A549 (cell line): Measurements from ENCODE around the gene UACA. TPM values are rescaled to one million over a fixed set of nuclear protein-coding genes. Genes with fewer than 3 reads are reported as not detected.

Experiments
- ATAC-seq, 2 experiments: fragments of 200-7000 bp in 1 of 2; fragments of >200 bp in 1 of 2; cut with Nextera tagmentation in 1 of 2; cut with Tn5 transposase in 1 of 2; 3 replicates each; pipeline versions ENCODE4 v1.8.0 to v1.9.1; 2018 to 2020; ENCODE audit warnings: mild to moderate bottlenecking in 1 of 2, moderate library complexity in 1 of 2
- CTCF ChIA-PET: fragments of 300-600 bp; sonication (Branson Sonifier 250); formaldehyde crosslinking; extraction: SDS; loops from one replicate; lab custom pipeline; 2021; ENCODE audit warnings: antibody characterized with exemption, inconsistent platforms; lab: Yijun Ruan, JAX
- POLR2A ChIA-PET: fragments of 350-600 bp; formaldehyde crosslinking; extraction: SDS; loops from one replicate; lab custom pipeline; 2021; ENCODE audit warnings: antibody characterized with exemption, inconsistent platforms; lab: Yijun Ruan, JAX
- DNase-seq, 2 experiments: peaks; one replicate each; pipeline versions ENCODE4 v3.0.0 to v3.0.0-alpha.2; 2011 to 2016; ENCODE audit warnings: low read depth in 1 of 2, low spot score in 1 of 2
- FAIRE-seq: peaks from 2 replicates; lab custom pipeline; 2011; peaks lifted over from hg19 to GRCh38; lab: Jason Lieb, UNC
- H3K27ac ChIP-seq, 2 experiments: fragments of >200 bp; sonication (Bioruptor Twin); formaldehyde crosslinking; 3 replicates each; pipeline ENCODE4 v1.5.1; 2016 to 2017
- H3K4me1 ChIP-seq: fragments of >200 bp; sonication (Bioruptor Twin); formaldehyde crosslinking; 3 replicates; pipeline ENCODE4 v1.6.1; 2016
- H3K4me2 ChIP-seq: fragments of >200 bp; sonication (Bioruptor Twin); formaldehyde crosslinking; 3 replicates; pipeline ENCODE4 v1.6.1; 2016
- H3K4me3 ChIP-seq: fragments of >200 bp; sonication (Bioruptor Twin); formaldehyde crosslinking; 3 replicates; pipeline ENCODE4 v1.5.1; 2016
- H3K9me3 ChIP-seq: fragments of >200 bp; sonication (Bioruptor Twin); formaldehyde crosslinking; 3 replicates; pipeline ENCODE4 v1.6.1; 2016
- CBX2 ChIP-seq: fragments of 200-600 bp; sonication (generic); IDR thresholded peaks from 2 replicates; pipeline ENCODE4 v1.6.1; 2016; ENCODE audit warnings: low read depth, mild to moderate bottlenecking, borderline replicate concordance
- CEBPB ChIP-seq, 2 experiments: fragments of >200 bp in 1 of 2; sonication (Bioruptor Twin) in 1 of 2; formaldehyde crosslinking in 1 of 2; IDR thresholded peaks; 2 replicates each; pipeline ENCODE4 v1.6.1; 2012 to 2016
- CHD2 ChIP-seq: fragments of 150-350 bp; IDR thresholded peaks from 2 replicates; pipeline ENCODE4 v1.6.1; 2014; ENCODE audit warnings: low read length; ENCODE audit not compliant: partially characterized antibody
- EHF ChIP-seq: fragments of 250-450 bp; sonication (Bioruptor Pico); IDR thresholded peaks from 2 replicates; pipeline ENCODE4 v1.5.0; 2020; ENCODE audit warnings: mild to moderate bottlenecking
- EHMT2 ChIP-seq: fragments of 200-600 bp; sonication (generic); IDR thresholded peaks from 2 replicates; pipeline ENCODE4 v1.6.1; 2016; ENCODE audit warnings: antibody characterized with exemption, low read depth, mild to moderate bottlenecking, moderate library complexity
- FOSL2 ChIP-seq, 2 experiments: fragments of 450-650 bp in 1 of 2; fragments of >200 bp in 1 of 2; sonication (Bioruptor Twin) in 1 of 2; formaldehyde crosslinking; IDR thresholded peaks; 2 replicates each; pipeline versions ENCODE4 v1.5.0 to v1.6.1; 2016 to 2020; ENCODE audit warnings: mild to moderate bottlenecking in 1 of 2, moderate library complexity in 1 of 2
- HOXA7 ChIP-seq: fragments of 250-450 bp; sonication (Bioruptor Pico); IDR thresholded peaks from 2 replicates; pipeline ENCODE4 v1.5.0; 2020; ENCODE audit warnings: mild to moderate bottlenecking, moderate library complexity
- JUNB ChIP-seq: fragments of >200 bp; sonication (Bioruptor Twin); formaldehyde crosslinking; IDR thresholded peaks from 2 replicates; pipeline ENCODE4 v1.6.1; 2016
- MAFK ChIP-seq: fragments of 450-650 bp; IDR thresholded peaks from 2 replicates; pipeline ENCODE4 v1.6.1; 2014; ENCODE audit not compliant: partially characterized antibody
- NR3C1 ChIP-seq: fragments of >200 bp; sonication (Bioruptor Twin); formaldehyde crosslinking; IDR thresholded peaks from 3 replicates; pipeline ENCODE4 v1.6.1; 2017
- RAD21 ChIP-seq, 2 experiments: fragments of >200 bp in 1 of 2; sonication (Bioruptor Twin) in 1 of 2; formaldehyde crosslinking in 1 of 2; IDR thresholded peaks in 1 of 2; conservative IDR thresholded peaks in 1 of 2; 2 replicates in 1 of 2; 3 replicates in 1 of 2; pipeline ENCODE4 v1.6.1; 2012 to 2018; ENCODE audit warnings: inconsistent platforms in 1 of 2
- RCOR1 ChIP-seq: fragments of 150-350 bp; IDR thresholded peaks from 2 replicates; pipeline ENCODE4 v1.6.1; 2014; ENCODE audit warnings: antibody characterized with exemption, low read length, low read depth
- SMC3 ChIP-seq: fragments of >200 bp; sonication (Bioruptor Twin); formaldehyde crosslinking; IDR thresholded peaks from 3 replicates; pipeline ENCODE4 v1.6.1; 2018; ENCODE audit warnings: inconsistent platforms
- TFCP2L1 ChIP-seq: fragments of 250-450 bp; sonication (Bioruptor Pico); IDR thresholded peaks from 2 replicates; pipeline ENCODE4 v1.5.0; 2021; ENCODE audit warnings: mild to moderate bottlenecking
- whole genome bisulfite sequencing: methylation state at CpG from one replicate; pipeline ENCODE4 v1.1.6; 2017; ENCODE audit errors: missing lambda C conversion rate; 5-methylcytosine and 5-hydroxymethylcytosine counted together
- polyA plus RNA-seq, 4 experiments: library from polyadenylated mRNA; depleted of rRNA in 3 of 4; stranded (reverse); fragments of >200 nt; fragmentation: RNase III in 1 of 4; extraction: RNeasy Plus Mini Kit Qiagen cat#74134 plus additional on column Dnase treatment in 1 of 4; gene quantifications; 2 replicates in 3 of 4; 3 replicates in 1 of 4; pipeline ENCODE4 v1.2.3, GENCODE V29; 2011 to 2017
- TF ChIP-seq, protein P1 (sequence below): fragments of 200-600 bp; sonication (generic); IDR thresholded peaks from 2 replicates; pipeline ENCODE4 v1.6.1; 2016; ENCODE audit warnings: antibody characterized with exemption, mild to moderate bottlenecking, moderate library complexity
- TF ChIP-seq, protein P2 (sequence below): fragments of >200 bp; sonication (Bioruptor Twin); formaldehyde crosslinking; IDR thresholded peaks from 3 replicates; pipeline ENCODE4 v1.5.1; 2016

UACA gene
- polyA plus RNA-seq, 2 of the 4 experiments (the other 2 are of a cell fraction), result 31.9 to 80.4 TPM

DNA sequence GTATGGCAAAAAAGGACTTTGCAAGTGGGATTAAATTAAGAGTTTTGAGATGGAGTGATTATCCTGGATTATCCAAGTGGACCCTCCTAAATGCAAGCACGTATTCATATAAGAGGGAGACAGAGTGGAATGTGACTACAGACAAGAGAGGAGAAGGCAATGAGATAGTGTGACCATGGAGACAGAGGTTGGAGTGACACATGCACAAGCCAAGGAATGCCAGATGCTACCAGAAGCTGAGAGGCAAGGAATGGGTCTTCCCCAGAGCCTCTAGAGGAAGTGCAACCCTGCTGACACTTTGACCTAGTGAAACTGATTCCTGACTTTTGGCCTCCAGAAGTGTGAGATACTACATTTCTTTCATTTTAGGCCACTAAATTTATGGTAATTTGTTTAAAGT, 117.2 kb downstream of the UACA start:
- CTCF ChIA-PET, result no interaction called here
- H3K27ac ChIP-seq, result no peak overlapping the region
- no peaks in the 10 kb centered on the region for H3K9me3 ChIP-seq
- H3K4me2 ChIP-seq, result no peak overlapping the region
- no peak for TF ChIP-seq CBX2
- TF ChIP-seq, protein P1, sequence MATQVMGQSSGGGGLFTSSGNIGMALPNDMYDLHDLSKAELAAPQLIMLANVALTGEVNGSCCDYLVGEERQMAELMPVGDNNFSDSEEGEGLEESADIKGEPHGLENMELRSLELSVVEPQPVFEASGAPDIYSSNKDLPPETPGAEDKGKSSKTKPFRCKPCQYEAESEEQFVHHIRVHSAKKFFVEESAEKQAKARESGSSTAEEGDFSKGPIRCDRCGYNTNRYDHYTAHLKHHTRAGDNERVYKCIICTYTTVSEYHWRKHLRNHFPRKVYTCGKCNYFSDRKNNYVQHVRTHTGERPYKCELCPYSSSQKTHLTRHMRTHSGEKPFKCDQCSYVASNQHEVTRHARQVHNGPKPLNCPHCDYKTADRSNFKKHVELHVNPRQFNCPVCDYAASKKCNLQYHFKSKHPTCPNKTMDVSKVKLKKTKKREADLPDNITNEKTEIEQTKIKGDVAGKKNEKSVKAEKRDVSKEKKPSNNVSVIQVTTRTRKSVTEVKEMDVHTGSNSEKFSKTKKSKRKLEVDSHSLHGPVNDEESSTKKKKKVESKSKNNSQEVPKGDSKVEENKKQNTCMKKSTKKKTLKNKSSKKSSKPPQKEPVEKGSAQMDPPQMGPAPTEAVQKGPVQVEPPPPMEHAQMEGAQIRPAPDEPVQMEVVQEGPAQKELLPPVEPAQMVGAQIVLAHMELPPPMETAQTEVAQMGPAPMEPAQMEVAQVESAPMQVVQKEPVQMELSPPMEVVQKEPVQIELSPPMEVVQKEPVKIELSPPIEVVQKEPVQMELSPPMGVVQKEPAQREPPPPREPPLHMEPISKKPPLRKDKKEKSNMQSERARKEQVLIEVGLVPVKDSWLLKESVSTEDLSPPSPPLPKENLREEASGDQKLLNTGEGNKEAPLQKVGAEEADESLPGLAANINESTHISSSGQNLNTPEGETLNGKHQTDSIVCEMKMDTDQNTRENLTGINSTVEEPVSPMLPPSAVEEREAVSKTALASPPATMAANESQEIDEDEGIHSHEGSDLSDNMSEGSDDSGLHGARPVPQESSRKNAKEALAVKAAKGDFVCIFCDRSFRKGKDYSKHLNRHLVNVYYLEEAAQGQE, result no peak
- TF ChIP-seq HOXA7 (CRISPR knock-in tag), result no peak
- TF ChIP-seq JUNB, result no peak
- no peak for TF ChIP-seq MAFK
- TF ChIP-seq RCOR1, result no peak
- TF ChIP-seq EHF (CRISPR knock-in tag), result no peak
- TF ChIP-seq EHMT2, result no peak
- TF ChIP-seq, all 56 proteins: peak for 0
- WGBS, result 88% methylated on average over 1 of the region's 1 CpG
- FAIRE-seq (no peak), DNase-seq (no peak), ATAC-seq (no peak)
- H3K4me3 ChIP-seq, result no peak overlapping the region
- H3K4me1 ChIP-seq, result peaks cover 13% of the 10 kb centered on the region
- POLR2A ChIA-PET, result no interaction called here

DNA sequence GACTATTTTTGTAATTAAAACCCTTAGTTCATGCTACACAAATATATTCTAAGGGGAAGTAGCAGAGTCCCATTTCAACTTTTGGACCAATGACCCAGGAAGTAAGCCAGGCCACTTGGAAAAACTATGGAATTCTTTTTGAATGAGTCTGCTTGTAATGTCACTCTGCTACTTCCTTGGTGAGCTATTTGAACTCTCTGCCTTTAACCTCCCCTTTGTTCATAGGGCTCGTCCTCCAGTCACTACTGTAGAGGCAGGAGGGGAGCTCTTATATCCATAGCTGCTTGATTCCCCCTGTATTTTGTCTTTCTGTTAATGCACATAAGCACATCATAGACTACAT, 119.6 kb downstream of the UACA start:
- FAIRE-seq, result peak; percentile 84
- TF ChIP-seq FOSL2 (IDR thresholded peaks at IDR 0.05), result no peak
- peak; percentile 37; the same call in 1 of the 2 replicates for TF ChIP-seq FOSL2 (CRISPR knock-in tag; IDR thresholded peaks at IDR 0.05)
- TF ChIP-seq TFCP2L1 (CRISPR knock-in tag), result no peak
- no peaks in the 10 kb centered on the region for H3K9me3 ChIP-seq
- H3K4me2 ChIP-seq, result peak overlapping the region; percentile 52
- peak overlapping the region in 1 of 2 experiments; percentile 65; a peak in 3 of 6 replicates for H3K27ac ChIP-seq
- 7% methylated on average over 1 of the region's 1 CpG for WGBS
- ChIA-PET CTCF (interaction anchor here (1.0 to 2.0 kb wide), 4 partner anchors 10 to 79 kb away, joined by 3 to 9 read pairs (median 6); no protein-coding TSS in a partner anchor), POLR2A (interaction anchor here (1.4 kb wide), 1 partner anchor 74 kb away, joined by 4 read pairs; no protein-coding TSS in a partner anchor)
- peak; percentile 42 to 59 for DNase-seq
- H3K4me3 ChIP-seq, result no peak overlapping the region
- H3K4me1 ChIP-seq, result peaks cover 13% of the 10 kb centered on the region
- peak; percentile 35 to 79; a peak in 4 of 6 replicates for ATAC-seq

DNA sequence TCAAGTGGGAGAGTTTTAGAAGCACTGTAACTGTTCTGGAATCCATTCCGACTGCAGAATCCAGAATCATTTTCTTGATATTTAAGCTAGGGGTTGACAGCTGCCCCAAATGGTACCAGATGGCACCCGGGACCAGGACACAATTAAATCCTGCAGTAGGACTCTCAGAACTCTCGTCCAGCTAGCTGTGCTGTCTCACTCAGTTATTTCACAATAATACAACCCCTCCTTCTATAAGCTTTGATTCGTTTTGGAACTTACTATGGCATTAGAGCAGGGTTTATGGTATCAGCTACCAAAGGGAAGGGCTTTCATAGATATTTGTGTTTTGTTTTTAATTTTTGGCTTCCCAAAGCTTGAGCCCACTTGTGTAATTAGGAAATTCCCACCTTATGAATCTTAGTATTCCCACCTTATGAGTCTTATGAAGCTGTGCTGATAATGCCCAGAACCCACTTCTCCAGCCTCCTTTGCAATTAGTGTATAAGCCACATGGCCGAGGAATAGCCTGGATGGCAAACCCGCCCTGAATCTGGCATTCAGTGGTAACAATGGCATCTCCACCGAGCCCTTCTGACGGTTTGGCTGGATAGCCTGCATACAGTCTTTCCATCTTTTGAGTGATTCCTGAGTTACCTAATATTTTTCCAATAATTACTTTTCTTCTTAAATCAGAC, 120.1 kb downstream of the UACA start:
- H3K27ac ChIP-seq, result peak overlapping the region in 1 of 2 experiments; percentile 65; a peak in 3 of 6 replicates
- H3K4me1 ChIP-seq, result peaks cover 13% of the 10 kb centered on the region
- WGBS, result 77% methylated on average over 8 of the region's 8 CpGs
- no peak for DNase-seq
- FAIRE-seq, result no peak
- POLR2A ChIA-PET, result interaction anchor here (1.4 kb wide), 1 partner anchor 74 kb away, joined by 4 read pairs; no protein-coding TSS in a partner anchor
- H3K4me2 ChIP-seq, result peak overlapping the region; percentile 52
- TF ChIP-seq NR3C1 (no peak), CEBPB (IDR thresholded peaks at IDR 0.05) (0 out of 4 replicates have a peak, but pooled peaks of 1 of the 2 experiments have one; percentile 4)
- H3K9me3 ChIP-seq, result no peaks in the 10 kb centered on the region
- CTCF ChIA-PET, result interaction anchor here (1.4 to 2.0 kb wide), 4 partner anchors 12 to 1166 kb away, joined by 3 to 6 read pairs (median 4); no protein-coding TSS in a partner anchor
- ATAC-seq, result peak; percentile 17 to 60; a peak in 3 of 6 replicates
- no peak overlapping the region for H3K4me3 ChIP-seq

DNA sequence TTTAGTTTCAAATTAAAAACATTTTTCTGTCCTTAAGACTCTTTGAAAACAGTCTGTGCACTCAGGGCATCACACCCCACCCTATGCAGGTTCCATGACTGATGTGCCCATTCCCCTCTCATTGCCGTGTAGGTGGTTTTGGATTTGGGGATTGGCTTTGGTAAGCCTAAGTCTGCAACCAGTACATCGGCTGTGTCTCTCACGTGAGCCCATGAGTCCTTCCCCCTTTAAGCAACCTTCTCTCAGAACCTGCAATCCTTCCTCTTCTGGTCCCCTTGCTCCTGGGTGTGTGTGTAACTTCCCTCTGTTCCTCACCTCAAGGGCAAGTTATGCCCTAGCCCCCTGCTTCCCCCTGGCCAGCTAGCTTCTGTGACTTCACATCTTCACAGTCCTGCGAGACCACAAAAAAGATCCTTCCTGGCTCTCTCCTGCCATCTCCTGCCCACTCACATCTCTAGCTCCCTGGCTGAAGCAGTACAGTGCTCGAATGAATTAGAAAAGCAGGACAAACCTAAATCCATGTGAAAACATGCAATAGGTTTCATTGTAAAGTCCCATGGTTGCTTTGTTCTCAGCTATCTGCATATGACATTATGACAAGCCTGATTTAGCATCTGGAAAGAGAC, 126.7 kb downstream of the UACA start:
- Histone ChIP-seq H3K4me1 (peaks cover 6% of the 10 kb centered on the region; the same call in 1 of the 3 replicates), H3K27ac (no peak overlapping the region), H3K4me3 (no peak overlapping the region), H3K9me3 (no peaks in the 10 kb centered on the region), H3K4me2 (no peak overlapping the region)
- WGBS, result 65% methylated on average over 5 of the region's 5 CpGs
- CTCF ChIA-PET, result interaction anchor here (0.7 to 2.2 kb wide), 16 partner anchors 8 to 1159 kb away, joined by 3 to 9 read pairs (median 3); partner anchors contain the start of gene TLE3
- TF ChIP-seq, protein P2, sequence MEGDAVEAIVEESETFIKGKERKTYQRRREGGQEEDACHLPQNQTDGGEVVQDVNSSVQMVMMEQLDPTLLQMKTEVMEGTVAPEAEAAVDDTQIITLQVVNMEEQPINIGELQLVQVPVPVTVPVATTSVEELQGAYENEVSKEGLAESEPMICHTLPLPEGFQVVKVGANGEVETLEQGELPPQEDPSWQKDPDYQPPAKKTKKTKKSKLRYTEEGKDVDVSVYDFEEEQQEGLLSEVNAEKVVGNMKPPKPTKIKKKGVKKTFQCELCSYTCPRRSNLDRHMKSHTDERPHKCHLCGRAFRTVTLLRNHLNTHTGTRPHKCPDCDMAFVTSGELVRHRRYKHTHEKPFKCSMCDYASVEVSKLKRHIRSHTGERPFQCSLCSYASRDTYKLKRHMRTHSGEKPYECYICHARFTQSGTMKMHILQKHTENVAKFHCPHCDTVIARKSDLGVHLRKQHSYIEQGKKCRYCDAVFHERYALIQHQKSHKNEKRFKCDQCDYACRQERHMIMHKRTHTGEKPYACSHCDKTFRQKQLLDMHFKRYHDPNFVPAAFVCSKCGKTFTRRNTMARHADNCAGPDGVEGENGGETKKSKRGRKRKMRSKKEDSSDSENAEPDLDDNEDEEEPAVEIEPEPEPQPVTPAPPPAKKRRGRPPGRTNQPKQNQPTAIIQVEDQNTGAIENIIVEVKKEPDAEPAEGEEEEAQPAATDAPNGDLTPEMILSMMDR, result peak; percentile 50
- no peak for TF ChIP-seq CEBPB (IDR thresholded peaks at IDR 0.05)
- TF ChIP-seq CHD2, result no peak
- TF ChIP-seq SMC3, result peak; percentile 73
- TF ChIP-seq RAD21 (conservative IDR thresholded peaks at IDR 0.05 in 1 of 2, IDR thresholded peaks at IDR 0.05 in 1 of 2), result peak; percentile 80 to 81
- FAIRE-seq (no peak), ATAC-seq (peak in 1 of 2 experiments; percentile 88; a peak in 3 of 6 replicates), DNase-seq (peak in 1 of 2 experiments; percentile 42)
- POLR2A ChIA-PET, result no interaction called here
